Keratinocyte (primary cell): Measurements from ENCODE around the gene BBIP1. TPM values are rescaled to one million over a fixed set of nuclear protein-coding genes. Genes with fewer than 3 reads are reported as not detected.

Source experiments
- DNase-seq: peaks from one replicate; pipeline ENCODE4 v3.0.0-alpha.2; 2011; ENCODE audit warnings: low read depth, missing footprints, low spot score
- FAIRE-seq: peaks from 2 replicates; lab custom pipeline; 2011; peaks lifted over from hg19 to GRCh38; lab: Jason Lieb, UNC
- H2AFZ ChIP-seq: 2 replicates; pipeline ENCODE4 v1.6.0; 2012; ENCODE audit warnings: low read length, control low read depth, inconsistent platforms; ENCODE audit not compliant: control insufficient read depth
- H3K27ac ChIP-seq: 2 replicates; pipeline ENCODE4 v1.5.1; 2011; ENCODE audit warnings: low read length; ENCODE audit not compliant: control insufficient read depth, insufficient read depth
- H3K27me3 ChIP-seq: 3 replicates; pipeline ENCODE4 v1.6.0; 2011; ENCODE audit warnings: low read length; ENCODE audit not compliant: control insufficient read depth, insufficient read depth; ENCODE audit errors: extremely low read depth
- H3K36me3 ChIP-seq, 2 experiments: 2 replicates in 1 of 2; 3 replicates in 1 of 2; pipeline ENCODE4 v1.5.1; 2011; ENCODE audit warnings: low read length in 2 of 2, mild to moderate bottlenecking in 1 of 2; ENCODE audit not compliant: control insufficient read depth in 2 of 2, insufficient read depth in 2 of 2; ENCODE audit errors: extremely low read depth in 1 of 2
- H3K4me1 ChIP-seq: 3 replicates; pipeline ENCODE4 v1.5.1; 2011; ENCODE audit warnings: low read length; ENCODE audit not compliant: control insufficient read depth, insufficient read depth; ENCODE audit errors: extremely low read depth
- H3K4me2 ChIP-seq: 3 replicates; pipeline ENCODE4 v1.6.0; 2011; ENCODE audit warnings: low read depth, low read length; ENCODE audit not compliant: control insufficient read depth, insufficient read depth; ENCODE audit errors: extremely low read depth
- H3K4me3 ChIP-seq, 3 experiments: fragments of 200-600 bp in 1 of 3; sonication (generic) in 1 of 3; 2 replicates in 2 of 3; 3 replicates in 1 of 3; pipeline ENCODE4 v1.5.1; 2011 to 2016; ENCODE audit warnings: low read length in 3 of 3, mild to moderate bottlenecking in 3 of 3, control low read depth in 2 of 3, inconsistent platforms in 1 of 3, low read depth in 1 of 3, mixed read lengths in 1 of 3, mixed run types in 1 of 3, moderate library complexity in 1 of 3; ENCODE audit not compliant: control insufficient read depth in 2 of 3, insufficient read depth in 2 of 3; ENCODE audit errors: extremely low read depth in 1 of 3
- H3K79me2 ChIP-seq: 2 replicates; pipeline ENCODE4 v1.6.0; 2012; ENCODE audit warnings: low read length; ENCODE audit not compliant: control insufficient read depth, insufficient read depth
- H3K9ac ChIP-seq: 3 replicates; pipeline ENCODE4 v1.6.0; 2011; ENCODE audit warnings: low read length; ENCODE audit not compliant: control insufficient read depth, insufficient read depth; ENCODE audit errors: extremely low read depth
- H3K9me1 ChIP-seq: 3 replicates; pipeline ENCODE4 v1.6.0; 2011; ENCODE audit warnings: low read length; ENCODE audit not compliant: control insufficient read depth, insufficient read depth; ENCODE audit errors: extremely low read depth
- H3K9me3 ChIP-seq: 2 replicates; pipeline ENCODE4 v1.5.1; 2012; ENCODE audit warnings: low read depth, low read length; ENCODE audit not compliant: control insufficient read depth
- H4K20me1 ChIP-seq: 3 replicates; pipeline ENCODE4 v1.6.0; 2011; ENCODE audit warnings: low read length; ENCODE audit not compliant: control insufficient read depth, insufficient read depth; ENCODE audit errors: extremely low read depth
- CTCF ChIP-seq, 3 experiments: IDR thresholded peaks in 1 of 3; conservative IDR thresholded peaks in 1 of 3; optimal IDR thresholded peaks in 1 of 3; 2 replicates in 2 of 3; 3 replicates in 1 of 3; pipeline versions ENCODE3 to v1.5.1; 2011; ENCODE audit warnings: low read length in 3 of 3, mild to moderate bottlenecking in 3 of 3, moderate library complexity in 2 of 3, control low read depth in 1 of 3, inconsistent platforms in 1 of 3; ENCODE audit not compliant: insufficient read depth in 2 of 3; ENCODE audit errors: extremely low read depth in 1 of 3
- EZH2 ChIP-seq: IDR thresholded peaks from one replicate; pipeline ENCODE4 v1.6.1; 2012; ENCODE audit warnings: inconsistent platforms, mild to moderate bottlenecking, low read length, moderate library complexity
- dilution Hi-C: fragments of 300-500 bp; cut with MboI; formaldehyde crosslinking; loops from one replicate; pipeline ENCODE4 v1.7.0; 2020; ENCODE audit warnings: low sequenced_read_pairs; ENCODE audit not compliant: extremely low pct_ligation_motif_present
- polyA plus RNA-seq, 5 experiments: library from polyadenylated mRNA; depleted of rRNA in 3 of 5; stranded (reverse) in 3 of 5; stranded (forward) in 1 of 5; unstranded in 1 of 5; fragments of >200 nt; gene quantifications; 1 replicate in 1 of 5; 2 replicates in 3 of 5; 3 replicates in 1 of 5; pipeline versions ENCODE4 v1.2.1 to v1.2.3, GENCODE V29; 2011 to 2012; ENCODE audit warnings: missing spikeins in 2 of 5, low read depth in 1 of 5, low replicate concordance in 1 of 5

Gene BBIP1
- polyA plus RNA-seq, 1 donor (not counting 4 experiments of a cell fraction or from before 2014, with no cell fraction given), result 30.4 TPM

- Histone ChIP-seq H3K4me1 (peaks cover 33% of the 10 kb centered on the region), H2AFZ (no peak overlapping the region), H3K27ac (peak overlapping the region; percentile 79), H3K27me3 (no peaks in the 10 kb centered on the region), H3K9me1 (no peaks in the 10 kb centered on the region), H3K4me2 (peak overlapping the region; percentile 49), H4K20me1 (no peaks in the 10 kb centered on the region), H3K9me3 (no peaks in the 10 kb centered on the region), H3K9ac (peak overlapping the region; percentile 41), H3K79me2 (no peaks in the 10 kb centered on the region), H3K4me3 (no peak overlapping the region), H3K36me3 (no peaks in the 10 kb centered on the region)
- DNase-seq (no peak), FAIRE-seq (peak; percentile 53)
- no peak for TF ChIP-seq EZH2
- dilution Hi-C loops, result no loop called here
These were observed 66.0 kb downstream of the BBIP1 start for GRCh38 chr10:110852947-110853346.

- H3K9ac ChIP-seq, result peak overlapping the region; percentile 41
- no peak overlapping the region for H3K4me3 ChIP-seq
- peak; percentile 91 for FAIRE-seq
- no peaks in the 10 kb centered on the region for H3K9me1 ChIP-seq
- peak; percentile 90 for DNase-seq
- dilution Hi-C loops, result no loop called here
- H3K36me3 ChIP-seq, result no peaks in the 10 kb centered on the region
- TF ChIP-seq EZH2 (no peak), CTCF (optimal IDR thresholded peaks at IDR 0.05 in 1 of 3, IDR thresholded peaks at IDR 0.05 in 1 of 3, conservative IDR thresholded peaks at IDR 0.05 in 1 of 3; ENCODE audit: extremely low read depth in 1 of 3, insufficient read depth in 2 of 3, low read length in 3 of 3) (no peak)
- no peaks in the 10 kb centered on the region for H3K9me3 ChIP-seq
- H3K4me1 ChIP-seq, result peaks cover 29% of the 10 kb centered on the region
- no peaks in the 10 kb centered on the region for H3K79me2 ChIP-seq
- peak overlapping the region; percentile 79 for H3K27ac ChIP-seq
- H4K20me1 ChIP-seq, result no peaks in the 10 kb centered on the region
- H3K4me2 ChIP-seq, result peak overlapping the region; percentile 49
- H3K27me3 ChIP-seq, result no peaks in the 10 kb centered on the region
- H2AFZ ChIP-seq, result no peak overlapping the region
These were observed 66.6 kb downstream of the BBIP1 start for GRCh38 chr10:110852255-110852896.
